DOHH2 (cell line): ENCODE results near the gene CABP4.
"Not testable (repeated sequence)": the region's sequence is repeated elsewhere in the genome, so short reads cannot be mapped to it uniquely, and the experiment has no call there.

Experiments
- CTCF ChIP-seq: fragments of 200-600 bp; sonication (generic); IDR thresholded peaks from one replicate; pipeline ENCODE4 v1.5.1; 2014; ENCODE audit warnings: antibody characterized with exemption, mild to moderate bottlenecking, low read depth, low read length; ENCODE audit not compliant: poor library complexity, severe bottlenecking
- EZH2phosphoT487 ChIP-seq: fragments of 200-600 bp; sonication (generic); IDR thresholded peaks from 2 replicates; pipeline ENCODE4 v1.6.1; 2017; ENCODE audit warnings: borderline replicate concordance, mild to moderate bottlenecking, antibody characterized with exemption, low read length, moderate library complexity, mixed read lengths

GRCh38 chr11:67476692-67477091, 21.5 kb downstream of the CABP4 start:
- not testable (repeated sequence) for TF ChIP-seq EZH2phosphoT487, CTCF
